DMS 273 (cell line): ENCODE data around the gene DDRGK1.
"Not testable (repeated sequence)": the region's sequence is repeated elsewhere in the genome, so short reads cannot be mapped to it uniquely, and the experiment has no call there.

Experiments
- DNase-seq: peaks from one replicate; lab custom pipeline; 2025; ENCODE audit not compliant: unreplicated experiment; lab: John Stamatoyannopoulos, UW

DDRGK1 gene

GRCh38 chr20:3215359-3215917 is 11.0 kb upstream of the DDRGK1 start:
- DNase-seq = not testable (repeated sequence)

GRCh38 chr20:3213226-3213625 is 8.7 kb upstream of the DDRGK1 start:
- no peak for DNase-seq

- no peak for DNase-seq
Measured at GRCh38 chr20:3210346-3210745, 5.9 kb upstream of the DDRGK1 start.

GRCh38 chr20:3209946-3210317 is 5.5 kb upstream of the DDRGK1 start:
- DNase-seq = peak; percentile 40

- peak; percentile 82 for DNase-seq
Measured at GRCh38 chr20:3209257-3209945, 4.9 kb upstream of the DDRGK1 start, which contains the start of gene ITPA. Gene ITPA (plus strand): TSS chr20:3209498. CDS start chr20:3209552, 54 bp downstream.

GRCh38 chr20:3208786-3209256 is 4.3 kb upstream of the DDRGK1 start:
- DNase-seq = peak; percentile 51

- peak; percentile 74 for DNase-seq
Measured at GRCh38 chr20:3203315-3204123, 963 bp downstream of the DDRGK1 start.

GRCh38 chr20:3202965-3203314 is 1.5 kb downstream of the DDRGK1 start:
- DNase-seq = no peak

- DNase-seq = no peak
Measured at GRCh38 chr20:3199976-3200755, 4.3 kb downstream of the DDRGK1 start.

- no peak for DNase-seq
Measured at GRCh38 chr20:3199206-3199605, 5.3 kb downstream of the DDRGK1 start.

GRCh38 chr20:3195590-3196237 is 8.8 kb downstream of the DDRGK1 start:
- DNase-seq = no peak

GRCh38 chr20:3194617-3195280 is 9.7 kb downstream of the DDRGK1 start:
- no peak for DNase-seq

- no peak for DNase-seq
Measured at GRCh38 chr20:3193806-3194616, 10.5 kb downstream of the DDRGK1 start.

GRCh38 chr20:3192226-3193015 is 12.1 kb downstream of the DDRGK1 start:
- no peak for DNase-seq

- no peak for DNase-seq
Measured at GRCh38 chr20:3190681-3191111, 13.8 kb downstream of the DDRGK1 start.

GRCh38 chr20:3189561-3190131 is 14.8 kb downstream of the DDRGK1 start:
- DNase-seq = no peak

GRCh38 chr20:3188823-3189413 is 15.6 kb downstream of the DDRGK1 start:
- peak; percentile 49 for DNase-seq

- DNase-seq = not testable (repeated sequence)
Measured at GRCh38 chr20:3187861-3188260, 16.6 kb downstream of the DDRGK1 start.
